ENCODE data around the gene CFAP90. TPM values are rescaled to one million over a fixed set of nuclear protein-coding genes. Genes with fewer than 3 reads are reported as not detected.

The CFAP90 gene
- polyA plus RNA-seq, 12 donors: 0.08 to 0.44 (median 0.17) TPM; not detected in 2

DNA sequence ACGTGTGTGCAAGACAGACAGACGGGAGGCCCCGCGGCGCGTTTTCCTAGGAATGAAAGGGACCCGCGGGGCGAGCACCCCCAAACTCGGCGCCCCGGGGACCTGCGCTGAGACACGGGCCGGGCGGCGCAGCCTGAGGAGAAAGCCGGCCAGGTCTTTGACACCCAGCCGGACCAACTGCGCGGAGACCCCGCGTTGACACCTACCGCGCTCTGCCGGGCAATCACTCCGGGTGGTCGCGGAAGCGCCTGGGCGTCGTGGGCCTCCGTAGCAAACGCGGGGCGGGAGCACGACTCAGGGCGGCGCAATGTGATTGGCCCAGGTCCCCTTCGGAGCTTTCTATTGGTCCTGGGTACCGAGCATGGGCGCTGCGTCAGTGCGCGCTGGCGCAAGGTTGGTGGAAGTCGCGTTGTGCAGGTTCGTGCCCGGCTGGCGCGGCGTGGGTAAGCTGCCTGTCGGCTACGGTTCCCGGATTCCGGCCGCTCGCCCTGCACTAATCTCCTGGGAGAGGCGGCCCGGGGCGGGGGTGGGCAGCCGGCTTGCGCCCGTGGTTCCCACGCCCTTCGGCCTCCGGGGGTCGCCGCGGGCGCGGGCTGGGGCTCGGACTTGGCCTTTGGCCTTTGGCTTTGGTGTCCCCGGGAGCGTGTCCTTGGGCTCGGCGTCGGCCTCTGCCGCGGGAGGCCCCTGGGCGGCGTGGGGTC lies 18.0 kb upstream of the CFAP90 start, which contains the start of the genes FASTKD3 and MTRR:
Gene FASTKD3, minus strand, starts transcription at position 259 of the 701 bp plus-strand sequence. CDS start 948 bp downstream, outside the sequence.
Gene MTRR, plus strand, starts transcription at position 376 of the 701 bp plus-strand sequence. CDS start 1,647 bp downstream, outside the sequence.
- peak; percentile 95 for DNase-seq

DNA sequence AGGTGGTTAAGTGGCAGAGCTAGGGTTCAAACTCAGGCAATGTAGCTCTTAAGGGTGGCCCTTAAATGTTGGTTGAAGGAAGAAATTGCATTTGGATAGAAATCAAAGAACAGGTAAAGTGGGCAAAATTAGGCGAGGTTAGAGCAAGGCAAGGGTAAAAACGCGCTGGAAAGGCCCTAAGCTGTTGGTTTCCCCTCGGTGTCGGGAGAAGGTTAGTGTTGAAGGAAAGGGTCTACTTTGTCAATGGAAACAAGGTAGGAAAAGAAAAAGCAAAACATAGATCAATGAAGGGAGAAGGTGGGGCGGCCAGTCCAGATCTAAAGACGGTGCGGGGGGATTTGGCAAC lies 17.5 kb upstream of the CFAP90 start:
- no peak for DNase-seq

DNA sequence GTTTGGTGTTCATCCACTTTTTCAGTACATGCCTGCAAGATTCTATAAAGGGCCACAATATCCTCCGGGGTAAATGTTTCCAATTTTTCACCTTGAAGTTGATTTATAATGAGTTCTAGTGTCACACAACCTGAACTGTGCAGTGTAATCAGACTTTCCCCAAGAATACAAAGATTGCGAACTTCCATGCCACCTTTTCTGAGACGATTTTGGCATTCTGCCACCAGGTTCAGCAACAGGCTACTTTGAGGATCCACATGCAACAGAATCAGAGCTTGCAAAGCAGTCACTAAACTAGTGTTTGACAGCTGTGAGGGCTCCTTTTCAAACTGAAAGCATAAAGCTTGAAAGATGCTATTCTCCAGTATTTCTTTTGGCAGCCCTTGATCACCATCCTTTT lies 16.3 kb upstream of the CFAP90 start:
- no peak for DNase-seq

DNA sequence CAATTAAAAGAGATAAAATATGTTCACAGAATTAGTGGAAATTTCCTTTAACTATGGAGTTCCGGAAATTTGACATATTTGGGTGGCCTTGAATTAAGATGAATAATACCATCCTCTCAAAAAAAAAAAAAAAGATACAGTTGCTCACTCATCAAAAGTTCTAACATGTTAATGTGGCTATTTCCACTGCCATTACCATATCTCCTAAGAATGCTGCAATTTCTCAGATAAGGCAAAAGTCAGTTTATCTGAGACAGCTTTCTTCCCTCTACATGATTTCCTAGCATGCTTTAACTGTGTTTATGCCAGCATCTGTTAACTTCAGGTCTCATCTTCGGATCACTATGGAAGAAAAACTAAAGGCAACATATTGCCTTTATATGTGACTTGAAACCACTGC lies 15.3 kb upstream of the CFAP90 start:
- DNase-seq: no peak

DNA sequence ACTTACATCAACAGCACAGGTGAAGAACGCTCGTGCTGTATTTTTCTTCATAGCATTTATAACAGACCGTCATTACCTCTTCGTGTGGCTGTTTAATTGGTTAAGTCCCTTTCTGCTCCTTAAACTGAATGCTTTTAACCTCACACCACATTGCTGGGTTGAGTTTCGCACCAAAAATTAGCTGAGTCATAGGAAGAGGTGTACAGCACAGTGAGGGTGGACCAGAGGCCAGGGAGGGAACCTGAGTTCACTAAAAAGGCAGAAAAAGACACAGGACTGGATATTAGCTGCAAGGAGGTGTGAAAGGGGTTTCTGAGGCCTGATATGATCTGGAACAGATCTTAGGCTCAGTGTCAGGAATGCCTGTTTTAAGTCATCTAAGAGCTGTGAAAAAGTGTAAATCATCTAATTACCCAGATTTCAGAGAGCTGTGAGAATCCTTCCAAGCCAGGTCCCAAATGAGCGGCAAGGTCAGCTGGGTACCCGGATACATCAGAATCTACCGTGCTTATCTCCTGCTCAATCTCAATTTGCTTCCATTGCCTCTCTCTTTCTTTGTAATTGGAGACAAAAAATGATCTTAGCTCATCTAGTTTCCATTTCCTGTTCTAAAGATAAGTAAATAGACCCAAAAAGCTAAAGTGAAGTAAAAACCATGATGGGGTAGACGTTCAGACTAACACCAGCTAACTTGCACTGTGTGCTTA lies 7.1 kb upstream of the CFAP90 start:
- DNase-seq: no peak

DNA sequence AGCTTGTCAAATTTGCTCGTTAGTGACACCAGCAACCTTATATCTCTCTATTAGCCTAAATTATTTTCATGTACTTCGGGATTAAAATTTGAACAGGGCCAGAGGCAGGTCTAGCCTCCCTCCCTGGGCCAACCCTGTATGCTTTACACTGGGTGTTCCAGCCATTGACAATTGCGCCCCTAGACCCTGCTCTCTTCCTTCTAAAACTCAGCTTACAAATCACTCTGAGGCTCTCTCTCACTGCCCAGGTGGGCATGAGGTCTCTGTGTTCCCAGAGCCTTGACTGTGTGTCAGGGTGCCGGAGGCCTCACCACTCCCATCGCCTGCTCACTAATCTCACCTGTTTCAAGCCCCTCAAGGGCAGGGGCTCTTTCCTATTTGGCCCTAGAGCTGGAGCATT lies 6.4 kb upstream of the CFAP90 start:
- DNase-seq: no peak

DNA sequence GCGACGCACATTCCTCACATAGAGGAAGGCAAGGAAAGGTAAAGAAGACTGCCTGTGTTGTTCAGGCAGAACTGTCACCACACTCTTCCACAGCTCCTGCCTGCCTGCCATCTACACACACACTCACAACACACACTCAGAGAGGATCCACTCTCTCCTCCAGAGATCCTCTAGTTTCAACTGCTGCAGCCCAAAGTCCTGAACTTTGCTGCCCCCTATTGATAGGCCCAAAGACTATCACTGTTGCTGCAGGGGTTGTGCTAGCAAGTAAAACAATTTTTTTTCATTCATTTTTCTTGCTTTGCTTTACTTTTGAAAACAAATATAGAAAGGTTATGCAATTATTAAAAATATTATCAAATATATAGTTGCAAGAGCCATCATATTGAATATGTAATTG lies 5.9 kb upstream of the CFAP90 start:
- DNase-seq: no peak

DNA sequence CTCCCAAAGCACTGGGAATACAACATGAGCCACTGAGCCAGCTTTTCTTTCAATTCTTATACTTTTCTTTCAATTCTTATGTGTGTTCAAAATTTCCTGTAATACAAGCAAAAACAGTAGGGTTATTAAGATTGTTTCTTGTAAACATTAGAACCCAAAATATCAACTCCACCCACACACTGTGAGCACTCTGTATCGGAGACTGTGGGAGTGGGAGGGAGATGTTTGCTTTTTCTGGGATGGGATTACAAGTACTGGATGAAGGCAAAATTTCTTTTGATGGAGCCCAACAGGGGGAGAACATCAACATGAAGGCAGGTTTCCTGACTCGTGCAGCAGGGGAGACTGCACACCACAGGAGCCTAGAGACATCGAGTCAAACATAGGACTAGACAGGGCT lies 4.7 kb upstream of the CFAP90 start:
- DNase-seq: no peak

DNA sequence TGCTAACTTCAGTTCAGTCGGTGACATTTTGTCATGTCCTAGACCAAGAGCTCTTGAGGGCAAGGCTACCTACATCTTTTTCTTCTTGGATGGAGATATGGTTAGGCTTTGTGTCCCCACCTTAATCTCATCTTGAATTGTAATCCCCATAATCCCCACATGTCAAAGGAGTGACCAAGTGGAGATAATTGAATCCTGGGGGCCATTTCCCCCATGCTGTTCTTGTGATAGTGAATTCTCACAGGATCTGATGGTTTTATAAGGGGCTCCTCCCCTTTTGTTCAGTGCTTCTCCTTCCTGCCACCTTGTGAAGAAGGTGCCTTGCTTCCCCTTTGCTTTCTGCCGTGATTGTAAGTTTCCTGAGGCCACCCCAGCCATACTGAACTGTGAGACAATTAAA lies 2.1 kb upstream of the CFAP90 start:
- DNase-seq: no peak

DNA sequence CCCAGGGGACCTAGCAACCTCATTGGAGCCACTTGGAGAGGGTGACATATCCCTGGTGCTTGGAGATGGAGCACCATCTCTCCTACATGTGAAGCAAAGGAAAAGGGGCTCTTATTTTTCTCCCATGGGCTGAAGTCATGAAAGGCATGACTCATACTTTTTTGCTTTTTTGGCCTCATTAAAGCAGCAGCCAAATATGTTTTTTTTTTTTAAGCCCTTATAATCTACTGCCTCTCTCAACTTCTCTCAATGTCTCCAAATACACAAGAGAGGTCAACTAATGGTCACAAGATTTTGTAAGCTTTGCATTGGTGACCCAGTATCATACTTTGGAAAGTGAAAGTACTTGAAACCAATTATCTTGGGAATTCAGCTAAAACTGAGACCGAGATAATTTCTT lies 1.6 kb upstream of the CFAP90 start:
- no peak for DNase-seq

DNA sequence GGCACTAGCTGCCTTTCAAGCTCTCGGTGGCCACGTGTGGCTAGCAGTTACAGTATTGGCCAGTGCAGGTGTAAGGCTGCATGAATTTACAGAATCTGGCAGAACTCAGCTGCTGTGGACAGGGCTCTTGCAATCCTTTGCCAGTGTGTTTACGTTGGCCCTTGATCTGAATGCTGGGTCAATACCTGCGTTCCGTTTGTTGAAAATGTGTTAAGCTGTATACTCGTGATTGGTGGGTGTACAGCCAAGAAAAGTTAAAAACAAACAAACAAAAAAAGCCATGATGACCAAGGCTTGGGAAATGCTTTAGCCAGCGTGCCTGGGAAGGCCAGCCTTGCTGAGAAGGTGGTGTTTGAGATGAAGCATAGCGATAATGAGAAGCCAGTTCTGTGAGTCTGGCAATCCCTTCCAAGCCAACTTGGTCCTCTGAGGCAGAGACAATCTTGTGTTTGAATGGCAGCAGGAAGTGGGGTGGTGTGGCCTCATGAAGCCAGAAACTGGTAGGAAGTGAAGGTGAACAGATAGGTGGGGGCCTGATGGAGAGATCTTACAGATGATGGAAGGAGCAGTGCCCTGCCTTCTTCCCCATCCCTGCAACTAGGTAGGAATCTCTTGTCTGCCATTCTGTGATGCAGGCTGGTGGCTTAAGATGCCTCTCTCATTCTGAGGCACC lies 820 bp upstream of the CFAP90 start:
- no peak for DNase-seq

DNA sequence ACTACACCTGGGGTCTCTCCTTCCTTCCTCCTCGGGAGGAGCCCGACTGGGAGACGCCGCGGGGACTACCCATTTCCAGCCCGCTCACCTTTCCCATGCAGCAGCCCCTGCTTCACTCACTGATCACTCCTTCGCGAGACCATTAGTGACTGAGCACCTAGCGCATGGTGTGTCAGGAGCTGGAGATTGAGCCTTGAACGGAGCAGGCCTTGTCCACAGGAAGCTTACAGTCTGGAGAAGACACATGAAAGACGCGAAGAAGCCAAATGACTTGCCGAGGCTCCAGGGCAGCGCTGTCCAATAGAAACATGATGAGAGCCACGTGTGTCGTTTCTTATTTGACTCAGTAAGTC lies 283 bp upstream of the CFAP90 start:
- DNase-seq: no peak

DNA sequence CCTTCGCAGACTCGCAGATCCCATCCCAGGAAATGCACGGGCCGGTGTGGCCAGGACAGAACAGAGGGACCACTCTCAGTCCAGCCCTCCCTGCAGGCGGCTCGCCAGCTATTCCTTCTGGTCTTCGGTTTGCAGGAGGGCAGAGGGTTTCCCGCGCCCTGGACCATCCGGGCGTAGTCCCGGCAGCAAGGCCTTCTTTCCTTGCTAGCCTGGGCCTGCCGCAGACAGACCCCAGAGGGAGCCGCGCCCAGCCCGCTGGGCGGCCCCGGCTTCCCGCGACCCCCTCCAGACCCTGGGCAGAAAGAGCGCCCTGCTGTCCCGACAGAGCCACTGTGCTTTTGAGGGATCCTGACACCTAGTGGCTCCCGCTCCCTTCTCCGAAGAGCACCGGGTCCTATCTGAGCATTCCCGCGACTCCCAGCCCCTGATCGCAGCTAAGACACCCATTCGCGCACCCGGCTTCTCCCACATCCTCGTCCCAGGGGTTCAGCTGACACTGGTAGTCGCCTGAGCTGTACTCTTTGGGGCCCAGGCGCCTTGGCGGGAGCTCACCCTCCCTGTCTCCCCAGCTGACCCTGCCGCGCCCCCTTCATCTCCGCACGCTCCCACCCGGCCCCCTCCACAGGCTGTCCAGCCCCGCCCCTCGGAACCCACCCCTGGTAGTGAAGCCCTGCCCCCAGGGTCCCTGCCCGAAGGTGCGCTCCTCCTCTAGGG lies 1.1 kb downstream of the CFAP90 start:
- DNase-seq: no peak

DNA sequence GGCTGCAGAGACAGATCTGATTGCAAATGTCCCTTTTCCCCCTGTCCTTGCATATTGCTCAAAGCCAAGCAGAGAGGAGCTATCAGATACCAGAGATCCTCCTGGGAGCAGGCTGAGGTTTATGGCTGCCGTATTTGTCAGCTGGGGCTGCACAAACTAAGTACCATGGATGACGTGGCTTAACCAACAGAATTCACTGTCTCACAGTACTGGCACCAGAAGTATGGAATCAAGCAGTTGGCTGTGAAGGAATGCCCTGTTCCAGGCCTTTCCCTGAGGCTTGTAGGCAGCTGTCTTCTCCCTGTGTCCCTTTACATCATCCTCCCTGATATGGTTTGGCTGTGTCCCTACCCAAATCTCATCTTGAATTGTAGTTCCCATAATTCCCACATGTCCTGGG lies 2.6 kb downstream of the CFAP90 start:
- DNase-seq: no peak

DNA sequence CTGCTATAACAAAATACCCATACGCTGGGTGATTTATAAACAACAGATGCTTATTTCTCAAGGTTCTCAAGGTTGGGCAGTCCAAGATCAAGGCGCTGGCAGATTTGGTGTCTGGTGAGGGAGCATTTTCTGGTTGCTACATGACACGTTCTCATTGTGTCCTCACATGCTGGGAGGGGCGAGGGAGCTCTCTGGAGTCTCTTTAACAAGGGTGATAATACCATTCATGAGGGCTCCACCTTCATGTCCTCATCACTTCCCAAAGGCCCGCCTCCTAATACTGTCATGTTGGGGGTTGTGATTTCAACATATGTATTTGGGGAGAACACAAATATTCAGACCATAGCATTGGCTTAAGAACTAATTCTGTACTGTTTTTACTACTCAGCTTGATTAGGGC lies 4.6 kb downstream of the CFAP90 start:
- no peak for DNase-seq

DNA sequence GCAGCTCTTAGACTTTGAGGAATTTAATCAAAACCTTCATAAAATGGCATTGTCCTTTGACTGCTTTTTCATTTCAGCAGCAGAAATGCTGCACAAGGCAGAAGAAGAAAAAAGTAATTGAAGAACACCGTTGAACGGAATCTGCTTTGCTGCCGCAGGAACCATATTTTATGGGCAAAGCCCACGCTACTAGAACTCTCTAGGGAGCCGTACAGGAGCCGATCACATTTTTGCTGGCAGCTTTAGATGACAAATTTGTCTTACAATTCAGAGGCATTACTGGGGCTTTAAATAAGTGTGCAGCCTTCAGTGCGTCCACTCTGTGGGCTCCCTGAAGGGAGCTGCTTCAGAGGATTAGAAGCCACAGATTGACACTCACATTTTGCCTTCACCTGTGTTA lies 5.4 kb downstream of the CFAP90 start:
- no peak for DNase-seq

DNA sequence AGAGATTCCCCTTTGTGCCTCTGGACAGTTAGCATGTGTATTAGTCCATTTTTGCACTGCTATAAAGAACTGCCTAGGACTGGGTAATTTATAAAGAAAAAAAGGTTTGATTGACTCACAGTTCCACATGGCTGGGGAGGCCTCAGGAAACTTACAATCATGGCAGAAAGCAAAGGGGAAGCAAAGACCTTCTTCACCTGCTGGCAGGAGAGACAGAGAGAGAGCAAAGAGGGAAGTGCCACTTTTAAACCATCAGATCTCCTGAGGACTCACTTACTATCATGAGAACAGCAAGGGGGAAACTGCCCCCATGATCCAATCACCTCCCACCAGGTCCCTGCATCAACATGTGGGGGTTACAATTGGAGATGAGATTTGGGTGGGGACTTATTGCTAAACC lies 6.0 kb downstream of the CFAP90 start:
- no peak for DNase-seq

DNA sequence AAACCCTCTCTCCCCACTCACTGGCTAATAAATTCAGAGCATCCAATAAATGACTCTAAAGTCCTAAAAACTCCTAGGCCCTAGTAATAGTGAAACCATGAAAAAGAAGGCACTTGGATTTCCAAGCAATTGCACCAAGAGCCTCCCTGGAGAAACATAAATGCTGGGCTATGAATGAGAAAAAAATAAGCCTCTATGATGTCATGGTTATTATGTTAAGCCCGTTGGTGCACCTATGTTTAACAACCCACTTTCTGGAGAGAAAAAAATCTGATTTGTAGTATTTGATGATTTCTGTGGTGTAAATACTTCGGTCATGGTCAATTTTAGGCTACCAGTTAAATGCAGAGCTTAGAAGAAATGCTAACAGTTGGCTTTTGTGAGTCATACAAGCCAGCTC lies 8.4 kb downstream of the CFAP90 start:
- DNase-seq: no peak

DNA sequence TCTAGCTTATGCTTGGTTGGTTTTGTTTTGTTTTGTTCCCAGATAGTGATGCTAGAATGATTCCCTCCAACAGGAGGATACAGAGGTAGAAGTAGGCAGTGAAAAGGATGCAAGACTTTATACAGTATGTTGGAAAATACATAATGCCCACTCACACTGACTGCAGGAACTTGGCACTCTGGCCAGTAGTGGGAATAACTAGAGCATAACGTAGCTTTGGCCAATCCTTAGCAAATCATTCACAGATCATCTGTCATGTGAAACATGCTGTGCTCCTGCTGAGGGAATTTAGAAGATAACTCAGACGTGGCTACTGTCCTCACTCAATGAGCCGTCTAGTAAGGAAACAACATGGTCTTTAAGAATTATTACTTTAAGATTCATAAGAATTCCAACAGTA lies 13.5 kb downstream of the CFAP90 start:
- DNase-seq: no peak

DNA sequence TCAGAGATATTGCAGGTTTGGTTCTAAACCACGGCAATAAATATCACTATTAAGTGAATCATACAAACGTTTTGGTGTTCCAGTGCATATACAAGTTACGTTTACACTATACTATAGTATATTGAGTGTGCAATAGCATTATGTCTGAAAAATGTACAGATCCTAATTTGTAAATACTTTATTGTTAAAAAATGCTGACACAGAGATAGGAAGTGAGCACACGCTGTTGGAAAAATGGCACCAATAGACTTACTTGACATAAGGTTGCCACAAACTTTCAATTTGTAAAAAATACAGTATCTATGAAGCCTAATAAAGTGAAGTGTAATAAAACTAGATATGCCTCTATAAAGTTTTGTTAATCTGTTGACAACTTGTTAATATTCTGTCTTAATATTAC lies 16.0 kb downstream of the CFAP90 start:
- no peak for DNase-seq

DNA sequence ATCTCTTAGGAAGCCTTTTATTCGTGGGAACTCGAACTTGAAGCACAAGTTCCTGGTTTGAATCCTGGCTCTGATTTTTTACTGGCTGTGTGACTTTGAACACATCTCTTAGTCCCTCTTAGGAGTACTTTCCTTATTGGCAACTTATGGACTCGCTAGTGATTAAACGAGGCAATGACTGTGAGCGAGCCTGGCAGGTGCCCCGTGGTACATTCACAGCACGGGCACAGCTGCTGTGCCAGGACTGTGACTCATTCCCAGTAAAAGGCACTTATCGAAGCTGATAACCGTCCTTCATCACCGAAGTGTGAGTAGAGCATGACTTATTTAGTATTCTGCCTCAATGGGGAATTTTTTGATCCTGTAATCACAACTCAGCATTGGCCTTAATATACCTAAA lies 22.7 kb downstream of the CFAP90 start:
- no peak for DNase-seq

DNA sequence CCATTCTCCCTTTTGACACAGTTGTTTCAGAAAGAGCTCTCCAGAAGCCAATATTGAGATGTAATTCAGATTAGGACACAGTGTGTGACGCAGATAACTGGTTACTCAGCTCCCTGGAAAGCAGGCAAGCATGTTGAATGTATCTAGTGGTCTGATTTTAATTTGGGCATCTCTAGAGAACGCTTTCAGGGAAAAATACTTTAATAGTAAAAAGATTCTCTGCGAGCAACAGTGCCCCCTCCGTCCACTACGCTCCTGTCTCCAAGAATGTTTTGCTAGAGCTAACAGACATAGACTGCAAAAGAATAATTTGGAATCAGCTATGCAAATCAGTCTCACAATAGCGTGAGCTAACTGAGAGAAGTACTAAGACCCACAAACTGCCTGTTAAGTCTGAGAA lies 23.3 kb downstream of the CFAP90 start:
- DNase-seq: peak; percentile 49

DNA sequence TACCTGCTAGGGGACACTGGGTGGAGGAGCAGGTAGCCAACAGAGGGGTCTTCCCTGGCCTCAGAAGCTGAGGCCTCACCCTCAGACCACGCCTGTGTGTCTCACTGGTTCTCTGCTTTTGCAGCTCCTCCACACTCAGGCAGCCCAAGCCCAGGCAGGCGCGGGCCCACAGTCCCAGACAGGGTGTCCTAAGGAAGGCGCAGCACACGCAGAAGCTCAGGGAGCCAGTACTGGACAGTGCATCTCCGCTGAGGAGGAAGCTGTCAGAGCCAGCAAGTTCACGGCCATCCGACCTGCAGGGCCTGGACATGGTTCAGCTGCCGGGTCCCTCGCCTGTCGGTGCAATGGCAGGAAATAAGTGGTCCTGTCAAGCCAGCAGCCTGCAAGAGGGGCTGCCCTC lies 25.3 kb downstream of the CFAP90 start:
- no peak for DNase-seq
